A549 (cell line): ENCODE results near the gene CEP72.

Source experiments
- BHLHE40 ChIP-seq: IDR thresholded peaks from 2 replicates; pipeline ENCODE4 v1.6.1; 2012; ENCODE audit warnings: low read depth, low read length, inconsistent platforms
- EHMT2 ChIP-seq: fragments of 200-600 bp; sonication (generic); IDR thresholded peaks from 2 replicates; pipeline ENCODE4 v1.6.1; 2016; ENCODE audit warnings: antibody characterized with exemption, low read depth, mild to moderate bottlenecking, moderate library complexity
- RAD21 ChIP-seq, 2 experiments: fragments of >200 bp in 1 of 2; sonication (Bioruptor Twin) in 1 of 2; formaldehyde crosslinking in 1 of 2; IDR thresholded peaks in 1 of 2; conservative IDR thresholded peaks in 1 of 2; 2 replicates in 1 of 2; 3 replicates in 1 of 2; pipeline ENCODE4 v1.6.1; 2012 to 2018; ENCODE audit warnings: inconsistent platforms in 1 of 2
- TF ChIP-seq, protein P1 (sequence below): fragments of 200-600 bp; sonication (generic); IDR thresholded peaks from 2 replicates; pipeline ENCODE4 v1.6.1; 2016; ENCODE audit warnings: antibody characterized with exemption, mild to moderate bottlenecking, moderate library complexity
- TF ChIP-seq, protein P2 (sequence below): fragments of >200 bp; sonication (Bioruptor Twin); formaldehyde crosslinking; IDR thresholded peaks from 3 replicates; pipeline ENCODE4 v1.5.1; 2016

GRCh38 chr5:573976-574375 lies 38.2 kb upstream of the CEP72 start:
- no peak for TF ChIP-seq EHMT2
- TF ChIP-seq, protein P1, sequence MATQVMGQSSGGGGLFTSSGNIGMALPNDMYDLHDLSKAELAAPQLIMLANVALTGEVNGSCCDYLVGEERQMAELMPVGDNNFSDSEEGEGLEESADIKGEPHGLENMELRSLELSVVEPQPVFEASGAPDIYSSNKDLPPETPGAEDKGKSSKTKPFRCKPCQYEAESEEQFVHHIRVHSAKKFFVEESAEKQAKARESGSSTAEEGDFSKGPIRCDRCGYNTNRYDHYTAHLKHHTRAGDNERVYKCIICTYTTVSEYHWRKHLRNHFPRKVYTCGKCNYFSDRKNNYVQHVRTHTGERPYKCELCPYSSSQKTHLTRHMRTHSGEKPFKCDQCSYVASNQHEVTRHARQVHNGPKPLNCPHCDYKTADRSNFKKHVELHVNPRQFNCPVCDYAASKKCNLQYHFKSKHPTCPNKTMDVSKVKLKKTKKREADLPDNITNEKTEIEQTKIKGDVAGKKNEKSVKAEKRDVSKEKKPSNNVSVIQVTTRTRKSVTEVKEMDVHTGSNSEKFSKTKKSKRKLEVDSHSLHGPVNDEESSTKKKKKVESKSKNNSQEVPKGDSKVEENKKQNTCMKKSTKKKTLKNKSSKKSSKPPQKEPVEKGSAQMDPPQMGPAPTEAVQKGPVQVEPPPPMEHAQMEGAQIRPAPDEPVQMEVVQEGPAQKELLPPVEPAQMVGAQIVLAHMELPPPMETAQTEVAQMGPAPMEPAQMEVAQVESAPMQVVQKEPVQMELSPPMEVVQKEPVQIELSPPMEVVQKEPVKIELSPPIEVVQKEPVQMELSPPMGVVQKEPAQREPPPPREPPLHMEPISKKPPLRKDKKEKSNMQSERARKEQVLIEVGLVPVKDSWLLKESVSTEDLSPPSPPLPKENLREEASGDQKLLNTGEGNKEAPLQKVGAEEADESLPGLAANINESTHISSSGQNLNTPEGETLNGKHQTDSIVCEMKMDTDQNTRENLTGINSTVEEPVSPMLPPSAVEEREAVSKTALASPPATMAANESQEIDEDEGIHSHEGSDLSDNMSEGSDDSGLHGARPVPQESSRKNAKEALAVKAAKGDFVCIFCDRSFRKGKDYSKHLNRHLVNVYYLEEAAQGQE = no peak
- TF ChIP-seq RAD21 (conservative IDR thresholded peaks at IDR 0.05 in 1 of 2, IDR thresholded peaks at IDR 0.05 in 1 of 2) = no peak
- no peak for TF ChIP-seq BHLHE40
- TF ChIP-seq, protein P2, sequence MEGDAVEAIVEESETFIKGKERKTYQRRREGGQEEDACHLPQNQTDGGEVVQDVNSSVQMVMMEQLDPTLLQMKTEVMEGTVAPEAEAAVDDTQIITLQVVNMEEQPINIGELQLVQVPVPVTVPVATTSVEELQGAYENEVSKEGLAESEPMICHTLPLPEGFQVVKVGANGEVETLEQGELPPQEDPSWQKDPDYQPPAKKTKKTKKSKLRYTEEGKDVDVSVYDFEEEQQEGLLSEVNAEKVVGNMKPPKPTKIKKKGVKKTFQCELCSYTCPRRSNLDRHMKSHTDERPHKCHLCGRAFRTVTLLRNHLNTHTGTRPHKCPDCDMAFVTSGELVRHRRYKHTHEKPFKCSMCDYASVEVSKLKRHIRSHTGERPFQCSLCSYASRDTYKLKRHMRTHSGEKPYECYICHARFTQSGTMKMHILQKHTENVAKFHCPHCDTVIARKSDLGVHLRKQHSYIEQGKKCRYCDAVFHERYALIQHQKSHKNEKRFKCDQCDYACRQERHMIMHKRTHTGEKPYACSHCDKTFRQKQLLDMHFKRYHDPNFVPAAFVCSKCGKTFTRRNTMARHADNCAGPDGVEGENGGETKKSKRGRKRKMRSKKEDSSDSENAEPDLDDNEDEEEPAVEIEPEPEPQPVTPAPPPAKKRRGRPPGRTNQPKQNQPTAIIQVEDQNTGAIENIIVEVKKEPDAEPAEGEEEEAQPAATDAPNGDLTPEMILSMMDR = no peak
